ENCODE measurements around the gene UBE2M.
A peak's percentile ranks its signal among the peaks of the same experiment; 100 is the strongest.

Gene UBE2M

GRCh38 chr19:58568453-58569130 is 10.2 kb upstream of the UBE2M start:
- TF ChIP-seq EZH2 (IDR thresholded peaks at IDR 0.05; ENCODE audit: borderline replicate concordance, low read length) (no peak), CTCF (IDR thresholded peaks at IDR 0.05; ENCODE audit: low read length) (no peak)
- Histone ChIP-seq H4K20me1 (ENCODE audit: insufficient read depth, low read length) (no peaks in the 10 kb centered on the region), H3K9me3 (ENCODE audit: low read length) (no peaks in the 10 kb centered on the region), H3K79me2 (ENCODE audit: insufficient read depth, low read length) (no peaks in the 10 kb centered on the region), H3K4me3 (ENCODE audit: low read depth, low read length, poor library complexity, severe bottlenecking) (no peak overlapping the region), H3K9ac (ENCODE audit: low read length) (no peak overlapping the region), H3K27me3 (ENCODE audit: insufficient read depth, low read length) (no peaks in the 10 kb centered on the region), H3K9me2 (ENCODE audit: low read depth, low read length) (no peaks in the 10 kb centered on the region), H3F3A (ENCODE audit: insufficient read depth, low read length) (peaks cover 6% of the 10 kb centered on the region; the same call in 1 of the 2 replicates), H2AFZ (ENCODE audit: low read length) (no peak overlapping the region), H3K4me1 (ENCODE audit: insufficient read depth, low read length, severe bottlenecking) (peaks cover 17% of the 10 kb centered on the region), H3K4me2 (ENCODE audit: low read length) (no peak overlapping the region), H3K36me3 (ENCODE audit: insufficient read depth, low read length) (peaks cover 26% of the 10 kb centered on the region; the same call in 1 of the 2 replicates), H3K27ac (ENCODE audit: low read depth, low read length, poor library complexity, severe bottlenecking) (no peak overlapping the region)

GRCh38 chr19:58566989-58567388 is 8.6 kb upstream of the UBE2M start:
- no peak overlapping the region for H3K27ac ChIP-seq (ENCODE audit: low read depth, low read length, poor library complexity, severe bottlenecking)

GRCh38 chr19:58563823-58564222 is 5.4 kb upstream of the UBE2M start:
- H3K4me1 ChIP-seq (ENCODE audit: insufficient read depth, low read length, severe bottlenecking) = peaks cover 45% of the 10 kb centered on the region
- H3K9me3 ChIP-seq (ENCODE audit: low read length) = no peaks in the 10 kb centered on the region
- no peaks in the 10 kb centered on the region for H4K20me1 ChIP-seq (ENCODE audit: insufficient read depth, low read length)
- no peaks in the 10 kb centered on the region for H3K27me3 ChIP-seq (ENCODE audit: insufficient read depth, low read length)
- H3K4me2 ChIP-seq (ENCODE audit: low read length) = peak overlapping the region; percentile 69; the same call in 1 of the 2 replicates
- H3K36me3 ChIP-seq (ENCODE audit: insufficient read depth, low read length) = peaks cover 9% of the 10 kb centered on the region; the same call in 1 of the 2 replicates
- peaks cover 18% of the 10 kb centered on the region for H3F3A ChIP-seq (ENCODE audit: insufficient read depth, low read length)
- no peak overlapping the region; the same call in 1 of the 2 replicates for H3K9ac ChIP-seq (ENCODE audit: low read length)
- peak overlapping the region; percentile 0 for H3K27ac ChIP-seq (ENCODE audit: low read depth, low read length, poor library complexity, severe bottlenecking)
- TF ChIP-seq EZH2 (IDR thresholded peaks at IDR 0.05; ENCODE audit: borderline replicate concordance, low read length) (no peak), CTCF (IDR thresholded peaks at IDR 0.05; ENCODE audit: low read length) (no peak)
- no peaks in the 10 kb centered on the region for H3K9me2 ChIP-seq (ENCODE audit: low read depth, low read length)
- H2AFZ ChIP-seq (ENCODE audit: low read length) = no peak overlapping the region
- H3K79me2 ChIP-seq (ENCODE audit: insufficient read depth, low read length) = no peaks in the 10 kb centered on the region
- H3K4me3 ChIP-seq (ENCODE audit: low read depth, low read length, poor library complexity, severe bottlenecking) = peak overlapping the region; percentile 59

More at GRCh38 chr19:58566989-58567388, 8.6 kb upstream of the UBE2M start:
- H3K9ac ChIP-seq (ENCODE audit: low read length) = no peak overlapping the region
- peaks cover 26% of the 10 kb centered on the region; the same call in 1 of the 2 replicates for H3K36me3 ChIP-seq (ENCODE audit: insufficient read depth, low read length)
- H3K4me3 ChIP-seq (ENCODE audit: low read depth, low read length, poor library complexity, severe bottlenecking) = no peak overlapping the region
- H3K4me2 ChIP-seq (ENCODE audit: low read length) = no peak overlapping the region
- H3K79me2 ChIP-seq (ENCODE audit: insufficient read depth, low read length) = no peaks in the 10 kb centered on the region
- no peaks in the 10 kb centered on the region for H3K9me2 ChIP-seq (ENCODE audit: low read depth, low read length)
- H2AFZ ChIP-seq (ENCODE audit: low read length) = no peak overlapping the region
- H3K4me1 ChIP-seq (ENCODE audit: insufficient read depth, low read length, severe bottlenecking) = peaks cover 28% of the 10 kb centered on the region
- H3K27me3 ChIP-seq (ENCODE audit: insufficient read depth, low read length) = no peaks in the 10 kb centered on the region
- H4K20me1 ChIP-seq (ENCODE audit: insufficient read depth, low read length) = no peaks in the 10 kb centered on the region
- no peaks in the 10 kb centered on the region for H3K9me3 ChIP-seq (ENCODE audit: low read length)
- no peak for TF ChIP-seq CTCF (IDR thresholded peaks at IDR 0.05; ENCODE audit: low read length)
- TF ChIP-seq EZH2 (IDR thresholded peaks at IDR 0.05; ENCODE audit: borderline replicate concordance, low read length) = no peak
- H3F3A ChIP-seq (ENCODE audit: insufficient read depth, low read length) = 0 out of 2 replicates have a peak, but pooled peaks cover 5% of the 10 kb centered on the region

Measured in OCI-LY1 (cell line).